ENCODE measurements around the gene ANKRD39. TPM values are rescaled to one million over a fixed set of nuclear protein-coding genes. Genes with fewer than 3 reads are reported as not detected.
A peak's percentile ranks its signal among the peaks of the same experiment; 100 is the strongest.

Gene ANKRD39
- total RNA-seq, 1 donor from 2014 or later: 16.1 TPM

DNA sequence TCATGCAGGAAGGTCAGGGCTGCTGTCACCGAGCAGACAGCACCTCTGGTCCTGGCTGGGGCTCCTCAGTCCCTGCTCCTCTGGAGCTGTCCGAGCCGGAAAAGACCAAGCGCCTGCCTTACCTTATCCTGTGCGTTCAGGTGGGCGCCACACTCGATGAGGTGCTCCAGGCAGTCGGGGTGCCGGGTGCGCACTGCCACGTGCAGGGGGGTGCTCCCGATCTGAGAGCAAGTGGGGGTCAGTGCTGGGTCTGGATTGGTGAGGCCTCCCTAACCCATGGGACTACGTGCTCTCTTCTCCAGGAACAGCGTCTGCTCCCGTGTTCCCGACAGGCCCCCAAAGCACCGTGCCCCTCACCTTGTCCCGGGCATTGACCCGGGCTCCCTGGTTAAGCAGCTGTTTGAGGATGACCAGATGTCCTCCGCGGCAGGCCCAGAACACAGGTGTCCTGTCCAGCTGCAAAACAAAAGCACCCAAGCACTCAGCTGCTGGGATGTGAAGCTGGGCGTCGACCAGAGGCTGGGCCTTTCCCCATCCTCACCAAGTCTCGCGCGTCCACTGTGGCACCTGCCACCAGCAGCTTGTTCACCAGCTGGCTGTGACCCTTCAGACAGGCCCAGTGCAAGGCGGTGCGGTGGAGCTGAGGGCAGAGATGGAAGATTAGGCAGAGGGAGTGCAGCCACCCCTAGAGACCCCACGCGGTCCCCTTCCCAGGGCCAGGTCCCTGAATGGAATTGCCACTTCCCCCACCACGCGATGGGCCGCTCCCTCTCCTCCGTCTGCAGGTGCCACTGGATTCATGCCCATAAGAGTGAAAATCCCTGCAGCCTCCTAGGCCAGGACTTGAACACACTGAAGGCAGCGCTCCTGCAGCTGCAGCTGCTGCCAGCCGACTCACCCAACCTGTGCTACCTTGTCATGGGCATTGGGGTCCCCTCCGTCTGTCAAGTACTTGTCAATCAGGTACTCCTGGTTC lies 17.7 kb downstream of the ANKRD39 start:
- ATAC-seq (no peak), DNase-seq (no peak)
- intact Hi-C loops (cut with micrococcal nuclease): no loop called here

DNA sequence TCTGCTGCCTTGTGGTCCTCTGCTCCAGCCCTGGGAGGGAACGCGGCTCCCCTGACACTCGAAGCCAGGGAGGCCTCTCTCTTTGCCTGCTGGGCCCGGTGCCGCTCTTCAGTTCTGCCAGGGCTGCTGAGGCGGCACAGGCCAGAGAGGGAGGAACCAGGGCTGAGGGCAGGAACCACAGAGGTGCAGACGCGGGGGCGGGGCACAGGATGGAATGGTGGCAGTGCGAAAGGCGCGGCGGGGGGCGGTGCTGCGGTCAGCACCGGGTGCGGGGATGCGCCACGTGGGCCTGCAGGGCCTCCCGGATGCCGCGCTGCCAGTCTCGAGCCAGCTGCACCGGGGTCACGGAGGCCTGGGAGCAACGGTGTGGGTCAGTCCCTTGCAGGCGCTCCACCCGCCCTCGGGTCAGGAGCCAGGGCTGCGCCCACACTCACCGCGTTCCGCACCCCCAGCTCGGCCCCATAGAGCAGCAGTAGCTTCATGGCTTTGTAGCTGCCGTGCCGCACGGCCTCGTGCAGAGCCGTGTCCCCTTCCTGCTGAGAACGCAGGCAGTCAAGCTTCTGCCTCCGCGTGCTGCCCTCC lies 18.4 kb downstream of the ANKRD39 start:
- intact Hi-C loops (cut with micrococcal nuclease): no loop called here
- ATAC-seq (no peak), DNase-seq (peak; percentile 74)

DNA sequence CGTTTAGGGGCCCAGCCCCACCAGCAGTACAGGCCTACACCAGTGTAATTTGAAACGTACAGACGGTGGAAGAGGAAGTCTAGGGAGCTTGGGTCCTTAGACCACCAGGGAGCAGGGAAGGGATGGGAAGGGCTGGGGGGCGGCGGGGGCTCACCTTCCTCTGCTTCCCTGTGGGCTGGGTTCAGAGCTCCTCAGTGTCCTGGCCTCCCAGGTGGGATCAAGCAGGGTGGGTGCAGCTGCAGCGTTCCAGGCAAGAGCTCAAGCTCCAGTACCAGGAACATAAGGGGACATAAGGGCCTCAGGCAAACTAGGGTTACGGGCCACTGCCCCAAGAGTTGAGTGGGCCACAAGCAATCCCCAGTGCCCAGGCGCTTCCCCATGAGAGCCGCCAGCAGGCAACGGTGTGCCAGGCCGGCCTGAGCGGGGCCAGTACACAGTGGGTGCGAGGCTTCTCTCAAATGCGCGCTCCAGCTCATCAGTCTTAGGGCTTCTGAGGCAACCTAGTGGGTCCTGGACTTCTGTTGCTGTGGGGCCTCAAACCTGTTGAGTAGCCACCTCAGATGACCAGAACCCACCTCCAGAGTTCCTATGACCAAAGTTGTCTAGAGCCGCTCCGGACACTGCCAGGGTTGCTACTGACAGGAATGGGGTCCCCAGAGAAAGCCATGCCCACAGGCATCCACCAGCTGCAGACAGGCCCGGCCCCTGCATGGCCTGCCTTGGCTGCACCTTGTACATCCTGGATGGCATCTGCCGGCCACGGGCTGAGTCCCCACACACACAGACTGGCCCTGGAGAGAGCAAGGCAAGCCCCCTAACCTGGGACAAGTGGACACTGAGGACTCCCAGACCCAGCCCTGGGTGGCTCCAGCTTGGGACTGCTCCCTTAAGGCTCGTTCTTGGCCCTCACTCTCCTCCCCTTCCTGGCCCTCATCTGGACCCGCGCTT lies 19.2 kb downstream of the ANKRD39 start:
- ATAC-seq (no peak), DNase-seq (no peak)
- intact Hi-C loops (cut with micrococcal nuclease): no loop called here

DNA sequence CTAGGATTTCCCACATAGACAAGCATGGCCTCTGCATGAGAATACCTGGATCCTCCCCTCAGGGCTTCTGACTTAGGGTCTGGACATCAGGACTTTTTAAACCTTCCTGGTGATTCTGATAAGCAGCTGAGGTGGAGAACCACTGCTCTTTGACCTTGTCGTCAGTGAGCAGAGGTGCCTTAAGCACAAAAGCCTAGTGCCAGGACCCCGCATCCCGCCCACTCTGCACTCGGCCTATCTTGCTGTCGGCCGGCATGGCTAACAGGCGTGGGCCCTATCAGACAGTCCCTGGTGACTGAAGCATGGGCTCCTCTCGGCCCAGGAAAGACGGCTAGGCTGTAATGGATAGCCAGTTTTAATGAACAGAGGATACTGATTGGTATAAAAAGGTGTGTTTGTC lies 20.2 kb downstream of the ANKRD39 start:
- intact Hi-C loops (cut with micrococcal nuclease): no loop called here
- ATAC-seq: no peak
- DNase-seq: no peak

DNA sequence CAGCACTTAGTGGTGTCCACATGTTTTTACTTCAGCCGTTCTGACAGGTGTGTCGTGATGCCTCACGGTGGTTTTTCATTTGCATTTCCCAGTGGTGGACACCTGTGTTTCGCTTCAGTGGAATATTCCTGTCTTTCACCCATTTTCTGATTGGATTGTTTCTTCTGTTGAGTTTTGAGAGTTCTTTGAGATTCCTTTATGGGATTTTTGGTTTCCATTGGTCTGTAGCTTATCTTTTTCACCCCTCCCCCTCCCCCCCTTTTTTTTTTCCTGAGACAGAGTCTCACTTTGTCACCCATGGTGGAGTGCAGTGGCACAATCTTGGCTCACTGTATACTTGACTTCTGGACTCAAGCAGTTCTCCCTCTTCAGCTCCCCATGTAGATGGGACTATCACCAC lies 22.0 kb downstream of the ANKRD39 start:
- DNase-seq (no peak), ATAC-seq (no peak)
- intact Hi-C loops (cut with micrococcal nuclease): no loop called here

DNA sequence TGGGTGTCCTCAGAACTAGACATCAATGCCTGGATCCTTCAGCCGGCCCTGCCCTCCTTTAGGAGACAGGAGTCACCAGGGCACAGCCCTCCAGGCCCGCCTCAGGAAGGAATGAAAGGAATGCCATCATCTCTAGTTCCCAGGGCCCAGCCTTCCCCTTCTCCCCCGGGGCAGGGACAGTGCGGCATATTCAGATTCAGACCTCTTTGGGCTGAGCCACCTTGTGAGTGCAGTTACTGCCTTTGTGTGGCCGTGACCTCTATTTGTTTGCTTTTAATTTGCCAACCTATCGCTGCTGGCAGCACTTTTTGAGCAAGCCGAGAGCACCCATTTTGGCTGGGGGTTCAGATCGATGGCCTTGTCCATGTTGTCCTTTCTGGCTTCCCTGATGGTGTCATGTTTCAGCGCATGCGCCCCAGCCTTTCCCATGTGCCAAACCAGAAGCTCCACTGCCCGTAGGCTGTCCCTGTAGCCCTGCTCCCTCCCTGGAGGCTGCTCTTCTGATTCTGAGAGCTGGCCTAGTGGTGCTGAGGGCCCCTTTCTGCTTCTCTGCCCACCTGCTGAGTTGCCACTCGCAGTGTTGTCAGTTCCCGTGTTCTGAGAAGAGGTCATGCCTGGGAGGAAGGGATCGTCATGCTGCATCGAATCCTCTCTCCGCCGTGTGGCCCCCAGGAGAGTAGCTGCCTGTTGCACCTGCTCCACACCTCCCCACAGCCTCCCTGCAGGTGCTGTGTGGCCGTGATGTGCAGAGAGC lies 24.9 kb downstream of the ANKRD39 start:
- intact Hi-C loops (cut with micrococcal nuclease): no loop called here
- DNase-seq (peak; percentile 81), ATAC-seq (peak; percentile 84)

DNA sequence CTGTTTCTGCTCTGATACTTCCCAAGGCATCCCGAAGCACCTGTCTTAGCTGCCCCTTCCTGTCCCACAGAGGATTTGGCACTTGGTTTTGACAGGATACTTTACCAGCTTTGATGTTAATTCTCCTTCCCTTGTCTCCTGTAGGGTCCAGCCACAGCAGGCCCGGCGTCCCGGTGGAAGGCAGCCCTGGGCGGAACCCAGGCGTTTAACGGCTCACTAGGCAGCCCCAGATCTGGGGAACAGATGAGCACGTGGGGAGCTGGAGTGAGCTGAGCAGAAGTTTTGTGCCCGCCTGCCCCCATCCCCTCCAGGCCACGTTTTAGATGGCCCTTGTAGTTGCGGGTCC lies 25.4 kb downstream of the ANKRD39 start:
- no peak for ATAC-seq
- intact Hi-C loops (cut with micrococcal nuclease): no loop called here
- no peak for DNase-seq

DNA sequence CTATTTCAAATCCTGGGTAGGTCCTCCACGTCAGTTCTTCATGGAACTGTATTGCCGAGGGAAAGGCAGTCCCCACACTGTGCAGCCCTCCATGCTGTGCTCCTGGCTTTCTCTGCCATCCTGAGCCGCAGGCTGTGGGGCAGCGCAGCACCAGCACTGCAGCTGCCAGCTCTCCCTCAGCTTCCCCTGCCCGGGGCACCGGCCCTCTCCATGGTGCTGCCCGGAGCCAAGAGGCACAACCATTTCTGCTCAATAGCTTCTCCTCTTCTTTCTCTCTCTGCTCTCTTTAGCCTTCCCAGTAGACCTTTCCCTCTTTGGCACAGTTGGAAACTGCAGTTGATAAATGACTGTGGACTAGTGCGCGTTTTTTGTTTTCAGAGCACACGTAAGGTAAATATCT lies 26.1 kb downstream of the ANKRD39 start:
- ATAC-seq: peak; percentile 73
- intact Hi-C loops (cut with micrococcal nuclease): no loop called here

DNA sequence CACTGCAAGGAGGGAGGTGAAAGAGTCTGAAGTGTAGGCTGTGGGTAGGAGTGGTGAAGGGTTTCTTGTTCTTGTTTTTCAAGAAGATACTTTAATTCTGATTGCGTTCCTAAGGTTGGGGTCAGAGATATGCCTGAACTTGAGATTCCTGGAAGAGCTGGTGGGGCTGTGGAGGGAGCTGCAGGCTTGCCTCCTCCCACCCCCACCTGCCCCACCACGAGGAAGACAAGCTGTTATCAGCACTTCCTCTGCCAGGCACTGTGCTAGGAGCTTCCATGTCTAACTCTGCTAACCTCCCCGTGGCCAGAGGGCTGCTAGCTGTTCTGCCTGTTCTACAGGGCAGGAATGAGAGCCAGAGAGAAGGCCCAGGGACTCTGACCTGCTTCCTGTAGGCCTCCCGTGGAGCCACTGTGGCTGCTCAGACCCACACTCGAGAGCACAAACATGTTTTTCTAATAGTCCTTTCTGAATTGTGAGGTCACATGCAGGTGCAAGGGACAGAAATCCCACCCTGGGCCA lies 27.7 kb downstream of the ANKRD39 start:
- no peak for ATAC-seq
- no peak for DNase-seq
- intact Hi-C loops (cut with micrococcal nuclease): no loop called here

More for the DNA sequence above, 26.1 kb downstream of the ANKRD39 start:
- DNase-seq: no peak

DNA sequence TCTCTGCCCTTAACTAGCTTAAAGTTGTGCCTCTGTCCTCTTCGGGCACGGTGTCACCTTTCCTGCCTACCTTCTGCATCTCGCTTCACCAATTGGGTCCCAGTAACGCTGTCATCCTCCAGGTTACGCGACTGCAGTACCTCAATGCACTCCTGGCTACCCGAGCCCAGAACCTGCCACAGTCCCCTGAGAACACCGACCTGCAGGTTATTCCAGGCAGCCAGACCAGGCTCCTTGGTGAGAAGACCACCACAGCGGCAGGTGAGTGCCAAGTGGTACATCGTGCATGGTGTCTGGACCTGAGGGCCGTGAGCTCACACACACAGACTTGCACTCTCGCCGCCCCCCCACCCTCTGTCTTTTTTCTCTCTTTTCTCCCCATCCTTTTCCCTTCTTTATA lies 28.9 kb downstream of the ANKRD39 start:
- DNase-seq (no peak), ATAC-seq (no peak)
- intact Hi-C loops (cut with micrococcal nuclease): no loop called here

DNA sequence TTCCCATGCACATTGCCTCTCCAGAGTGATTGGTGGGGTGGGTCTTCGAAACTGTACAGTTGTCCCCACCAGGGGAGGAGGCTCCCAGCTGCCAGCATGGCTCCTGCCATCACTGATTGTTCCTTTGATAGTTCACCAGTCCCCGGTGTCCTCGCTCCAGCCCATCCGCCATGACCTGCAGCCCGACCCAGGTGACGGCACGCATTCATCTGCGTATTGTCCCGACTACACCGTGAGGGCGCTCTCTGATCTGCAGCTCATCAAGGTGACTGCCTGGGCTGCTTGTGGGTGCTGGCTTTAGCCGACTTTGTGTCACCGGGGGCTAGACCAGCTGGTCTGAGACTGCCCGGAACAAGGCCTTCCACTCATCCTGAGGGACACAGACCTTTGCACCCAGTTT lies 29.4 kb downstream of the ANKRD39 start:
- intact Hi-C loops (cut with micrococcal nuclease): no loop called here
- no peak for DNase-seq
- no peak for ATAC-seq

DNA sequence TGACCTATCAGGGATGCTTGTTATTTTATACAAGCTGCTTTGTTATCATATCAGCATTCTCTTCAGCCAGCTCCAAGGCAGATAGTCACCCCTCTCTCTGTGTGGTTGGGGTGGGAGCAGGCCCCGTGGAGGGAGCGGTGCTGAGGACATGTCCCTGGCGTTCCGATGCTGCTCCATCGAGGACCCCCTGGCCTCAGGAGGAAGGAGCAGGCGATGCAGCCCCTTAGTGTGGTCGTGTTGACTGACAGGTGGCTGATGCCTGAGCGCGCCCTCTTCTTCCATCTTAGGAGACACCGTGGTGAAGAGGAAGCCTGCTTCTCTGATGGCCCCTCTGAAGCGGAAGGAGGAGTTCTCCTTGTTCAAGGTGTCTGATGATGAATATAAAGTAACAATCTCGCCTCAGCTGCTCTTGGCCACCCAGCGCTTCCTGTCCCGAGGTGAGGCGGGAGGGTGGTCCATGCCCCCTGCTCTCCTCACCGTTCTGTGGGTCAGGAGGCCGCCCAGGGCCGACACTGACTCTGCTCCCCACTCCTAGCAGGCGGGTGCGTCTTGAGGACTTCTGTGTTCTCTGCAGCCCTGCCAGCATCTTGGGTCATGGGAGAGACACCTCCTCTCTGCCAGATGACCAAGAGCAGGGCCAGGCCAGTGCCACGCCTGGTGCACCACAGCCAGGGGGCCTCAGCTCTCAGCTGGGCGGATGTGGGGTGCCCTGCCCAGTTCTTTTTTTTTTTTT lies 31.1 kb downstream of the ANKRD39 start:
- no peak for ATAC-seq
- intact Hi-C loops (cut with micrococcal nuclease): no loop called here
- DNase-seq: no peak

DNA sequence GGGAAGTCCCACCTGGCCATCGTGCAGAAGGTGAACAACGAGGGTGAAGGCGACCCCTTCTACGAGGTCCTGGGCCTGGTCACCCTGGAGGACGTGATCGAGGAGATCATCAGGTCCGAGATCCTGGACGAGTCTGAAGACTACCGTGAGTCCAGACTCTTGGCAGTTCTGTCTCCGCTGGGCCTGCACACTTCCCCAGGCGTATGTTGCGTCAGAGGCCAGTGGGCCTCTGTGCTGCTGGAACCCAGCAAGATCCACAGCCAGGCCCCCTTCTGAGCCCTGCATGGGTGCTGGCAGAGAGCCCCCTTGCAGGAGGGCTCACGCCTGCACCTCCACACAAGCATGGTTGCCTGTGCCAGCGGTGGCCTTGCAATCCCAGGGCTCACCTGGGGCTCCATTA lies 32.8 kb downstream of the ANKRD39 start:
- DNase-seq (no peak), ATAC-seq (no peak)
- intact Hi-C loops (cut with micrococcal nuclease): no loop called here

DNA sequence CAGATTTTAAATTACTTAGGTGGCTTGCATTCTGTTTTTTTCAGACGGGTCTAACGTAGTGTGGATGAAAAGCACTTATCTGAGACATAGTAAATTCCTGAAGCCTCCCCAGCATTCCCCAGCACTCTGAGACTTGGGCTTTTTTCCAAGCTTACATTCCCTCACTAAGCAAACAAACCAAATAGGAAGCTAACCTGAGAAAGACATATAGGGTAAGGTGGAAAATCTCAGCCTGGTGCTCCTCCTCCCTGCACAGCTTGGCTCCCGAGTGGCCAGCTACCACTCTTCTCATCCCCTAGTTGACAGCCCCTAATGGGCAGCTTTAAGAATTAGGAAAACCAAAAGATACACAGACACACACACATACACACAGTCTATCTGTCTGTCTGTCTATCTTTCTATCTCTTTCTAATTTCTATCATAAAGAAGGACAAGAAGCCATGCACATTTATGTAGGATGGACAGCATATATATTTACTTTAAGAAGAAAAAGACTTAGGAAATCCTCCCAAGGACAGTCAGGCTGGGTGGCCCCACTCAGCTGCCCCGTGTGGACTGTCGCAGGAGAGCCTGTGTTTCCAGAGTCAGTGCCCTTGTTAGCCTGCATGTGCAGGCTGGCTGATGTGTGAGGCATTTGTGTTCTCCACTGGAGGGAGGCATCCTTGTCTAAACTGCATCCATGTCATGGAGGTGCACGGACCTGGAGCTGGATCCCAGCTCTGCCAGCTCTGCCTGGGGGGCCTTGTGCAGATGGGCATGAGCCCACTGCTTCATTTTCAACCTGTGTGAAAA lies 33.5 kb downstream of the ANKRD39 start:
- no peak for DNase-seq
- no peak for ATAC-seq
- intact Hi-C loops (cut with micrococcal nuclease): no loop called here

DNA sequence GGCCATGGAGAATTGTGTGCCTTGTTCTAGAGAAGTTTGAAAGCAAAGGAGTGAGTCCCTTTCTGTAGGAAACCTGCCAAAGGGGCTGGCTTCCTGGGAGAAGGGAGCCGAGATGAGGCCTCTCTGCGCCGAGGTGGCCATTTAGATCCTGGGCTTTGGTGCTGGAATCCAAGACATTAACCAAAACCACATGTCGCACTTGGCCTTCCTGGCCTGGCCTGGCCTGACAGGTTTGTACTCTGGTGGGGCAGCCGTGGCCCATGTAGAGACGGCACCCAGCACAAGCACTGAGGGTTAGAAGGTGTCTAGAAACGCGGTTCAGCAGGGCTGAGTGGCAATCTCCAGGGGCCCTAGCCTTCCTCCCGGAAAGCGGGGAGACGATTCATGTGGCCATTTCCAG lies 34.6 kb downstream of the ANKRD39 start:
- DNase-seq (no peak), ATAC-seq (peak; percentile 4)
- intact Hi-C loops (cut with micrococcal nuclease): no loop called here

DNA sequence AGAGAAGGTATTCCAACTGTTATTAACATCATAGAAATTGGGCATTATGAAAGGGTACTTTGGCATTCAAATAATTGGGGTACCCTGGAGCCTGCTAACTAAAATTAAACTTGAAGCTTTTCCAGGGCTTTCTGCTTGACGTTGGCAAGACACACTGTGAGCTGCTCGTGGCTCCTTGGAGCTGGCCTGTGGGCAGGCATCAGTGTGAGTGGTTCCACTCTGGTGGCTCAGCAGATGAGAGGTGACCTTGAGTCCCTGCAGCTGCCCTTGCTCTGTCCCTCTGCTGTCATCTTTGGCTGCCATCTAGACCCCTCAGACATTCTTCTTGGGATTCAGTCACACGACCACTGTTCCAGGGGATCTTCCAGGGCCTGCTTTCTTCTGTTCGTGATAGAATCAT lies 35.0 kb downstream of the ANKRD39 start:
- intact Hi-C loops (cut with micrococcal nuclease): no loop called here
- ATAC-seq (no peak), DNase-seq (no peak)

DNA sequence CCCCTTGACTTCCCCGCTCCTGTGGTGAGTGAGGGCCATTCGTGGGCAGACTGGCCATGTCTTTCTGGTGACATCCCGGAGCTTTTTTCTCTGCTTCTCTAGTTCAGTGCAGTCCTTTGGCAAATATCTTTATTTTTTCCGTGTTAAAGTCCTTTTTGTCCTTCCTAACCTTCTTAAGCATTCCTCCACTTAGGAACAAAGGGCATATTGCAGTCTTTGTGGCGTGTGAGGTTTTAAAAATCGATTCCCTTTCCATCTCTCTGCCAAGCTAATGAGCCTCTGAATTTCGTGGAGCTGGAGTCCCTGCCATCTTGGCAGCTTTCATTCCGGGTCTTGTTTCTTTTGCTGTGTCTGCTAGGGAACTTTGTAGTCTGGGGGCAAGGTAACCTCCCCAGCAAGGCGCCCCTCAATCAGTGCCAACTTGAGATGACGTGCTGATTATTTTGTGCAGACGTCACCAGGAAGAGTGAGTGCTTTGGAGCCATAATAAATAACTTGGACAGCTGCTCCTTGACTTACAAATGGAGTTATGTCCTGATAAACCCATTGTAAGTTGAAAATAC lies 36.6 kb downstream of the ANKRD39 start:
- intact Hi-C loops (cut with micrococcal nuclease): no loop called here
- ATAC-seq: no peak
- DNase-seq: no peak
